Hair follicle dermal papilla cell (primary cell): ENCODE results near the gene TSPAN6. TPM values are rescaled to one million over a fixed set of nuclear protein-coding genes. Genes with fewer than 3 reads are reported as not detected.

ENCODE experiments used
- total RNA-seq: library from RNA; depleted of rRNA; stranded (reverse); fragments of >200 nt; gene quantifications from 2 replicates; pipeline ENCODE4 v1.2.3, GENCODE V29; 2012

TSPAN6 gene, protein sequence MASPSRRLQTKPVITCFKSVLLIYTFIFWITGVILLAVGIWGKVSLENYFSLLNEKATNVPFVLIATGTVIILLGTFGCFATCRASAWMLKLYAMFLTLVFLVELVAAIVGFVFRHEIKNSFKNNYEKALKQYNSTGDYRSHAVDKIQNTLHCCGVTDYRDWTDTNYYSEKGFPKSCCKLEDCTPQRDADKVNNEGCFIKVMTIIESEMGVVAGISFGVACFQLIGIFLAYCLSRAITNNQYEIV
- 23.7 and 26.0 TPM in 2 replicates for total RNA-seq

DNA sequence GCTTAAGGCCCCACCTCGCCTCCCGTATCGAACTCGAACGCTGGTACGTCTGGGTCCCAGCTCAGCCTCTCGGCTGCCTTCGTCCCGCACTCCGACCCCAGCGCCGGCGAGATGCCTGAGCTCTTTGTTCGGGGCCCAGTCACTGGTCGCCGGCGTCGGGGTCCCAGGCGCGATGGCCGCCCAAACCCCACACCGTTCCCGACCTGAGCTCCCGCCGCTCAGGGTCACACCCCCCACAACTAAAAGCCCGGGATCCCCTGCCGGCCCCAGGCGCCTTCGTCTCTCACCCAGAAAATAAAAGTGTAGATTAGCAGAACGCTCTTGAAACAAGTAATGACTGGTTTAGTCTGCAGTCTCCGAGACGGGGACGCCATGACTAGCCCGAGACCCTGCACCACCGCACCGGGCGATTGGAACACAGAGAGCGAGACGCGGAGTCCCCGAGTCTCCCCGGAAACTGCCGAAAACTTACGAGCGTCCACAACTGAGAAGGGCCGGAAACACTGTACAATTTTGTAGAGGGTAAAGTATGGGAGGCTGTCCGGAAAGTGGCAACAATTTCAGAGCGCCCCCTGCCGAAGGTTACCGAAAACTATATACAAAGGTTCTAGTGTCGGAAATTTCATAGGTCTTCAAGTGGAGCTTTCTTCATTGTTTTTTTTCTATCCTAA, at the start of gene TSPAN6:
TSS of gene TSPAN6 (minus strand) at position 486 of the 671 bp plus-strand sequence. CDS start at position 374, 112 bp downstream.

DNA sequence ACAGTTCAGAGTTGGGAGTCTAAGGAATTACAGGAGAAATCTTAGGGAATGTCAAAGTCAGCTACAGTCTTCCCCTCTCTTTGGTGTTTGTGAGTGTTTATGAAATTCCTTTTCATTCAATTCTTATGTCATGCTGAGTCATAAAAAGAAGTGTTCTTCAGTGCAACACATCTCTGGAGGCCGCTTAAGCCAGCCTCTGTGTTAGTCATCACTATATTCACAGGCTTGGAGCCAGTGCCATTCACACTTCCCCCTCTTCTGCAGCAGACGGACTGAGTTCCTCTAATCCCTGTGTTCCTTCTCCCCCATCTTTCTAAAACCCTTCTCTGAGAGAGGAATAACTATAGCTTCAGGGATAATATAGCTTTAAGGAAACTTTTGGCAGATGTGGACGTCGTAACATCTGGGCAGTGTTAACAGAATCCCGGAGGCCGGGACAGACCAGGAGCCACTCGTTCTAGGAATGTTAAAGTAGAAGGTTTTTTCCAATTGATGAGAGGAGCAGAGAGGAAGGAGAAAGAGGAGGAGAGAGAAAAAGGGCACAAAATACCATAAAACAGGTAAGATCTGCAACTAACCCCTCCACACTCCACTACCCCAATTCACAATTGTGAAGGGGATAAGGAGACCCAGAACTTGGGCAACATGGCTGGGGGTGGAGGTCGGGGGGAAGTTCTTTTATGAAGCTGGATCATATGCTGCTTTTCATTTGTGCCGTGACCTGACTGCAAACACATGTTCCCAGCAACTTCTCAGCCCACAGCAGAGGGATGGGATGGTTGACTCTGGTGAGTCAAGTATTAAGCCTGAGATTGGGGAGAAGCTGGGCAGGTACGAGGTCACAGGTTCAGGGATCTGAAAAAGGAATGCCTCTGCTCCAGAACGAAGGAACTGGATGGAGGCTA, 7.6 kb upstream of the TSPAN6 start, which contains the start of gene SRPX2:
TSS of gene SRPX2 (plus strand) at position 244 of the 905 bp plus-strand sequence. CDS start 2,124 bp downstream, outside the sequence.

DNA sequence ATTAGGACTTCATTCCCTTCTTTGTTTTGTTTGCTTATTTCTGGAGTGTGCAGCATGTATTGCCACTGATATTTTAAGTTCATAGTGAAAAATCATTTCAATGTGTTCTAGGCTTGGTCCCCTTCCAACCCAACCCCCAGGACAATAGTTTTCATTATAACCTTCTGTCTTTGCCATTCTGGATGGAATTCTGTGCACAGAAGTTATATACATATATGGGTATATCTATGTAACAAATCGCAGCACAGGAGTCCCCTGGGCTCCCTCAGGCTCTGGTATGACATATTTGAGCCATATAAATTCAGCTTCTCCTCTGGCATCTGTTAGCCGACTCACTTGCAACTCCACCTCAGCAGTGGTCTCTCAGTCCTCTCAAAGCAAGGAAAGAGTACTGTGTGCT, 52.0 kb downstream of the TSPAN6 start, which contains the start of gene TNMD:
TSS of gene TNMD (plus strand) at position 326 of the 400 bp plus-strand sequence. CDS start 83 bp downstream, outside the sequence.

Other genes starting within 250 kb of the TSPAN6 start
- gene PCDH19, start 226.5 kb downstream of the TSPAN6 start, total RNA-seq: 0.85 and 2.8 TPM in 2 replicates
- 3.4 and 4.7 TPM in 2 replicates for gene TNMD, start 51.9 kb downstream of the TSPAN6 start, total RNA-seq
- gene SRPX2, start 7.4 kb upstream of the TSPAN6 start, total RNA-seq: 55.6 and 56.8 TPM in 2 replicates
- gene SYTL4, start 95.3 kb upstream of the TSPAN6 start, total RNA-seq: 0.97 and 2.6 TPM in 2 replicates
- 8.9 and 9.7 TPM in 2 replicates for gene CSTF2, start 183.6 kb upstream of the TSPAN6 start, total RNA-seq
- not detected in 2 replicates for gene NOX1, start 237.6 kb upstream of the TSPAN6 start, total RNA-seq